Measurements from ENCODE around the gene PPP3CA.

The PPP3CA gene

DNA sequence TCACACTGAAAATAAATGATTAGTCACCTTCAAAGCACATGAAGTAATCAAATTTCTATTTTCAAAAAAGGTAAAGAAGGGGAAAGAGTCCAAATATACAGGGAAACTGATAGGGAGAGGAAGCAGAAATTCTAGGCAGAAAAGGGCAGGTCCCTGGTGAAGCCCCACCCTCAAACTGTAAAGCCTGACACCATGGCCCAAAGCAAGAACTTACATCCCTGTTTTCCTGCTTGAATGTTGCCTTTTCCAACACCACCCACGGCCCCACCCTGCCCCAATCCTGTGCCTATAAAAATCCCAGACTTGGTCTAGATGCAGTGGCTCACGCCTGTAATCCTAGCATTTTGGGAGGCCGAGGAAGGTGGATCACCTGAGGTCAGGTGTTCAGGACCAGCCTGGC, 361.8 kb downstream of the PPP3CA start:
- DNase-seq, result no peak

DNA sequence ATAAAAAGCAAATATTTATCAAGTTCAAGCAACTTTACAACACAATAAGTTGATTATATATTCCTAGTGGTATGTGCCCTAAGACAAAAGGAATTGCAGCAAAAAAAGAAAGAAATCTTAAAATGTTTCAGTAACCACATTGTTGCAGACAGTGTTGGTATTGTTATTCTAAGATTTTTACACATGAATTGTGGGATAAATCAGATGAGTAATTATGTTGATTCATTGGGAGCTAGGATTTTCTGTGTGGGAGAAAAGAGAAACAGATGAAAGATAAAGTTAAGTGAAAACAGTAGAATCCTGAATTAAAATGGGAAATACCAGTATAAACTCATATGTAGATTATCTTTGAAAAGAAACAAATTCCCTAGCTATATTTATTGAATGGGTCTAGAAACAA, 362.4 kb downstream of the PPP3CA start:
- DNase-seq, result no peak

DNA sequence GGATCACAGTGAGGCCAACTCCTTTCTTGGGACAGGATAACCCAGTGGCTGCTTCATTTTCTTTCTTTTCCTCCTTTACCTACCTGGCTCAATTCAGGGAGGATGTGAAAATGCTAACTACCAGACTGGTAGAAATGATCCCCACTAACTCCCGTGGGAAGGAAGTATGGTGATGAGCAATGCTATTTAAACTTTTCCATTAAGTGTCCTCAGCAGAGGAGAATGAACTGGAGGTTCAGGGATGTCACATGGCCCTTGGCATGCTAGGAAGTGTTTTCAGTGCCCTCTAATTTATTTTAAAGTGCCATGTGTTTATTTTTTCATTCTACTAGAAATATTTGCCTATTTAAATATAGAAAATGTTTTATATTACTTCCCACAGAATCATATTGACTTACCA, 363.9 kb downstream of the PPP3CA start:
- DNase-seq, result no peak

DNA sequence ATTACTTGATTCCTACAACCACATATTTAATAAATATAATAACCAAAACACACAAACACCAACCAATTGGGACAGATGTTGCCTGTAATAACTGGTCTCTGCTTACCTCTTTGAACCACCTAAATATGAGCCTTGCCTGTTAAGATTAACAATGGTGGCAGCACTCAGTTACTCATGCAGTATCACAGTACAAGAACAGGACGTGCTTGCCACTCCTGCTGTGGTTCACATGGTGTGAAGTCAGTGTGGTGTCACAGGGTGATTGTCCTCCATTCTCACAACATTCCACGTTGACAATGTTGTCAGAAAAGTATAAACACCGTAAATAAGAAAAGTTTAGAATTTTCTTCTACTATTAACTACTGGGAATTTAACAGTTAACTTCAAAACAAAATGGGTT, 365.0 kb downstream of the PPP3CA start:
- no peak for DNase-seq

DNA sequence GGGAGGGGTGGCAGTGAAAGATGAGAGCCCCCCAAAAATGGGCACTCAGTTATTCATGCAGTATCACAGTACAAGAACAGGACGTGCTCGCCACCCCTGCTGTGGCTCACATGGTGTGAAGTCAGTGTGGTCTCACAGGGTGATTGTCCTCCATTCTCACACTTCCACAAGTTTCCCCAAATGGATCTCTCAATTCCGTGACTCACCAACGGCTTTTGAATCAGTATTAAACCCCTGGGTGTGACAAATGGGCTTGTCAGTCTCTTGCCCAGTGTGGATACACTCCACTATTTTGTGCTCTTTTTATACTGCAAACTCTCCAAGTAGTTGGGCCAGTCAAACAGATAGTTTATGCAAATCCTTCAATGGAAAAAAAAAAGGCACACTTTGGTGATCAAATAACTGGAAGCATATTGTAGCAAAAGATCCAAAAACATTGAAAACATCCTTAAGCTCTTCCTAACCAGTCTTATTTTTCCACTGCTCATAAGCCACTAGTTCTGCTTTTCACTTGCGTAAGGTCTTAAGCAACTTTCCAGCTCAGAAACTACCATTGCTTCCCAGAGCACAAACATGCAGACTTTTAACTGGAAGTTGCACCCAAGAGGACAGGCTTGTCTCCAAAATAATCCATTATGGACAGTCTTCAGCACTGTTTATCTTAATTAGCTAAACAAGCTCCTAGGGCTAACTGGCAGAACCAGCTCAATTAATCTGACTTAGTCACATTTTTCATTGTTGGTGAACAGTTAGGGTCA, 365.7 kb downstream of the PPP3CA start:
- DNase-seq, result no peak

DNA sequence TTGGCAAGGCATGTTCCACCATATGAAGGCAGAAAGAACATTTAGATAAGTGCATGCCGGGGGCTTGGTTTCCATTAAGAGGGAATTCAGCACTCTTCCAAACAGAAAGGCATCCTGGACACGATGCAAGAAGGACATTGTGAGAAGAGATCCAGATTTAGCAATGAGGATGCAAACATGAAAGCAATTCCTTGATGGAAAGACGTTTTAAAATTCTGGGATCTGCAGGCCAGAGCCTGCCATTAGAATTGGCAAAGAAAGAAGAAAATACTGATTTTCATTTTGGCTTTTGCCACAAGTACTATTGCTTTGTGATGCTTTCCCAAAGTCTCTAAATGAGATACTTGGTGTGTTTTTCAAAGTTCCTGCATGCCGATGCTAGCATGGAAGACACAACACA, 367.6 kb downstream of the PPP3CA start:
- no peak for DNase-seq

DNA sequence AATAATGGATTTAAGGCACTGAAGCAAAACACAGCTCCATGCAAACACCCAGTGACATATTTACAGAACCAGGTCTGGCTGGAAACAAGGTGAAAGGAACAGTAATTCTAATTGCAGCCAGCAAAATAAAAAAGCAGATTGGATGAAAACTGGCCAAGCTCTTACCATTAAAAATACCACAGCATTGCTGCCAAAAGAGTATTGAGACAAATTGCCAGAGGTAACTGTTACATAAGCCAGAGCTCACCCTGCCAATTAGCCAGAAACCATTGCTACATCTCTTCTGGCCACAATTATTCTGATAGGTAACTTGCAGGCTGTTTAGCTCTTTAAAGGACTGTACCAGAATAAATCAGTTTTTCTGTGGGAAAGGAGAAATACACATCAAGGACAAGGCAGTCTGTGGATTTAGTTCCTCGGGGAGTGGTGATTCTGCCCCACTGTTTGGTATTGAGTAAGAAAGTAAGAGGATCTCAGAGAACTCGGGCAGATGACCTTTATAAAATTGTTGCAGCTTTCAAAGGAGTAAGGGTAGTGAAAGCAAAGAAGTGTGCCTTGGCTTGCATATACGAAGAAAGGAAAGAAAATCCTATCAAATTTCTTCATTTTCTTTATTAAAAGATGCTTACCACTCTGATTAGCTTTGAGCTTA, 369.5 kb downstream of the PPP3CA start:
- DNase-seq, result no peak

DNA sequence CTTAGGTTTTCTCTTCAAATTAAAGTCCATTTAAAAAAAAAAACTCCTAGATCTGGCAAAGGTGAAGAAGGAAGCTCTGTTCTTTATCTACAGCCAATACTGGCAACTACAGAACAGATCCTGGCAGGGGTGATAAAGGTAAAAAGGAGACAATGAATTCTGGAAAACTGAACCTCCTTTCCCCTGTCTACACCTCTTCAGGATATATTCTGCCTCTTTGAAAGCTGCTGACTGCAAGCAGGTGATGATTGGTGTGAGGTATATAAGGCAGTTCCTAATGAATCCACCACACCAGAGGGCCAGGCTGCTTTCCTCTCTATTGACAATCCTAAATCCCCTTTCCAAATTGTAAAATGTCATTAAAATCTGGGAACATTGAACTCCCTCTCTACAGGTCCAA, 370.1 kb downstream of the PPP3CA start:
- no peak for DNase-seq
